ENCODE measurements around the gene GPN1.

DNA sequence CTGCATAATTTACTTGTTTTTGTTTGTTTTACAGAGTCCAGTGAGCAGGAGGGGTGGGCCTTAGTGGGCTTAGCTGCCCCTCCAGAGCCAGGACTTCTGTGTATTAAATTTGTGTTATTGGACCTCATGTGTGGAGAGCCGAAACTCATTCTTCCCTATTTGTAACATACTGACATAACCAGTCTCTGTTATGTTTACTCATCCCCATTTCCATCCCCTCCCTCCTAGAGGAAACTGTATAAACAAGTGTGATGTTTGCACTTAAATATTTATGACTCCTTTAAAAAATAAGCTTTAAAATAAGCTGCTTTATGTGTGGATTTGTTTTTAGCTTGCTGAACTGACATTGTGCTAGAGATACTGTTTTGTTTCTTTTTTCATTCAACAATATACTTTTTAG, 32.2 kb upstream of the GPN1 start:
- TF ChIP-seq CTCF (conservative IDR thresholded peaks at IDR 0.05; ENCODE audit: low read depth, low read length) (no peak), EZH2 (IDR thresholded peaks at IDR 0.05; ENCODE audit: borderline replicate concordance, low read depth, low read length, poor library complexity, severe bottlenecking) (no peak)

All from A673 (cell line).